Nephron progenitor cell (in vitro differentiated cells): ENCODE measurements around the gene ATP6V0A1.

Source experiments
- DNase-seq: peaks from one replicate; pipeline ENCODE4 v3.0.0; 2021
- H3K27ac Mint-ChIP-seq: 2 replicates; pipeline ENCODE4 v1.8.0; 2021; ENCODE audit warnings: mild to moderate bottlenecking, moderate library complexity, mixed read lengths
- H3K27me3 Mint-ChIP-seq: 2 replicates; pipeline ENCODE4 v1.8.0; 2021; ENCODE audit warnings: mild to moderate bottlenecking, low read depth, mixed read lengths; ENCODE audit not compliant: poor library complexity
- H3K36me3 Mint-ChIP-seq: 2 replicates; pipeline ENCODE4 v1.8.0; 2021; ENCODE audit warnings: low read depth, mixed read lengths
- H3K4me1 Mint-ChIP-seq: 2 replicates; pipeline ENCODE4 v1.8.0; 2021; ENCODE audit warnings: mixed read lengths
- H3K4me3 Mint-ChIP-seq: 2 replicates; pipeline ENCODE4 v1.8.0; 2021; ENCODE audit warnings: mild to moderate bottlenecking, moderate library complexity, mixed read lengths
- H3K9me3 Mint-ChIP-seq: 2 replicates; pipeline ENCODE4 v1.8.0; 2021; ENCODE audit warnings: mild to moderate bottlenecking, moderate library complexity, mixed read lengths
- CTCF ChIP-seq: fragments of 200-600 bp; sonication (generic); IDR thresholded peaks from 2 replicates; pipeline ENCODE4 v1.5.0; 2021; ENCODE audit warnings: antibody characterized with exemption

ATP6V0A1 gene

GRCh38 chr17:42563143-42563509, 104.4 kb downstream of the ATP6V0A1 start:
- Mint-ChIP-seq H3K9me3 (no peaks in the 10 kb centered on the region), H3K36me3 (peaks cover 5% of the 10 kb centered on the region), H3K27me3 (no peaks in the 10 kb centered on the region), H3K4me1 (peaks cover 41% of the 10 kb centered on the region), H3K4me3 (peak overlapping the region; percentile 90), H3K27ac (peak overlapping the region; percentile 85)
- no peak for TF ChIP-seq CTCF
- DNase-seq: no peak

GRCh38 chr17:42563543-42563942, 104.9 kb downstream of the ATP6V0A1 start:
- Mint-ChIP-seq H3K4me1 (peaks cover 41% of the 10 kb centered on the region), H3K36me3 (peaks cover 5% of the 10 kb centered on the region), H3K9me3 (no peaks in the 10 kb centered on the region), H3K27me3 (no peaks in the 10 kb centered on the region), H3K4me3 (peak overlapping the region; percentile 90), H3K27ac (peak overlapping the region; percentile 61)
- DNase-seq: no peak
- TF ChIP-seq CTCF: no peak

- H3K4me3 Mint-ChIP-seq: peak overlapping the region; percentile 90
- H3K9me3 Mint-ChIP-seq: no peaks in the 10 kb centered on the region
- no peak for TF ChIP-seq CTCF
- peaks cover 41% of the 10 kb centered on the region for H3K4me1 Mint-ChIP-seq
- no peak for DNase-seq
- peaks cover 5% of the 10 kb centered on the region for H3K36me3 Mint-ChIP-seq
- no peak overlapping the region for H3K27ac Mint-ChIP-seq
- no peaks in the 10 kb centered on the region for H3K27me3 Mint-ChIP-seq
Observed at GRCh38 chr17:42563950-42564349, 105.3 kb downstream of the ATP6V0A1 start.

GRCh38 chr17:42564815-42565522, 106.3 kb downstream of the ATP6V0A1 start:
- Mint-ChIP-seq H3K27me3 (no peaks in the 10 kb centered on the region), H3K27ac (no peak overlapping the region), H3K36me3 (peaks cover 14% of the 10 kb centered on the region), H3K4me1 (peaks cover 41% of the 10 kb centered on the region), H3K9me3 (no peaks in the 10 kb centered on the region), H3K4me3 (no peak overlapping the region)
- TF ChIP-seq CTCF: no peak
- DNase-seq: no peak

- H3K4me1 Mint-ChIP-seq: peaks cover 35% of the 10 kb centered on the region
- no peaks in the 10 kb centered on the region for H3K27me3 Mint-ChIP-seq
- H3K9me3 Mint-ChIP-seq: no peaks in the 10 kb centered on the region
- DNase-seq: no peak
- H3K36me3 Mint-ChIP-seq: peaks cover 19% of the 10 kb centered on the region
- no peak overlapping the region for H3K4me3 Mint-ChIP-seq
- no peak for TF ChIP-seq CTCF
- H3K27ac Mint-ChIP-seq: peak overlapping the region; percentile 75
Observed at GRCh38 chr17:42565523-42566214, 107.0 kb downstream of the ATP6V0A1 start.
